ENCODE results near the gene CILP2.

DNA sequence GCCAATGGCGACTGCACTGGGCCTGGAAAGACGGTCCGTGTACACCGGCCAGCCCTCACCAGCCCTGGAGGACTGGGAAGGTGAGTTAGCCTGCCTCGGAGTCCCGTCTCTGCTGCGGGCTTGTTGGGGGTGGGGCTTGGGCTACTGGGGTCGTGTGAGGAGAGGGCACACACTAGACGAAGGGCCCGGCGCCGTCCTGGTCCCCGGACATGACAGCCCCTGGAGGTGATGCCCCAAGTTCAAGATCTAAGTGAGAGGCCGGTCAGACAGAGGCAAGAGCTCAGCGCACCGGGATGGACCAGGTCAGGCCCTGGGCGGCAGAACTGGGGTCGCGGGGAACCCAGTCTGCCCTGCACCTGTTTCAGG, 1.6 kb downstream of the CILP2 start:
- TF ChIP-seq, protein P1, sequence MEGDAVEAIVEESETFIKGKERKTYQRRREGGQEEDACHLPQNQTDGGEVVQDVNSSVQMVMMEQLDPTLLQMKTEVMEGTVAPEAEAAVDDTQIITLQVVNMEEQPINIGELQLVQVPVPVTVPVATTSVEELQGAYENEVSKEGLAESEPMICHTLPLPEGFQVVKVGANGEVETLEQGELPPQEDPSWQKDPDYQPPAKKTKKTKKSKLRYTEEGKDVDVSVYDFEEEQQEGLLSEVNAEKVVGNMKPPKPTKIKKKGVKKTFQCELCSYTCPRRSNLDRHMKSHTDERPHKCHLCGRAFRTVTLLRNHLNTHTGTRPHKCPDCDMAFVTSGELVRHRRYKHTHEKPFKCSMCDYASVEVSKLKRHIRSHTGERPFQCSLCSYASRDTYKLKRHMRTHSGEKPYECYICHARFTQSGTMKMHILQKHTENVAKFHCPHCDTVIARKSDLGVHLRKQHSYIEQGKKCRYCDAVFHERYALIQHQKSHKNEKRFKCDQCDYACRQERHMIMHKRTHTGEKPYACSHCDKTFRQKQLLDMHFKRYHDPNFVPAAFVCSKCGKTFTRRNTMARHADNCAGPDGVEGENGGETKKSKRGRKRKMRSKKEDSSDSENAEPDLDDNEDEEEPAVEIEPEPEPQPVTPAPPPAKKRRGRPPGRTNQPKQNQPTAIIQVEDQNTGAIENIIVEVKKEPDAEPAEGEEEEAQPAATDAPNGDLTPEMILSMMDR (IDR thresholded peaks at IDR 0.05; ENCODE audit: low read depth, low read length, missing input control) = no peak
- no peak for TF ChIP-seq TAF1 (conservative IDR thresholded peaks at IDR 0.05)

All from liver (tissue), 3 donors.